ENCODE results near the gene TSPOAP1. TPM values are rescaled to one million over a fixed set of nuclear protein-coding genes. Genes with fewer than 3 reads are reported as not detected.

The TSPOAP1 gene
- total and polyA plus RNA-seq, 2 of the 13 experiments (the other 11 are each of a cell fraction or from before 2014, with no cell fraction given), result not detected

- TF ChIP-seq STAT6 (CRISPR knock-in tag; IDR thresholded peaks at IDR 0.05; ENCODE audit: borderline replicate concordance) (no peak), ZNF558 (CRISPR knock-in tag; IDR thresholded peaks at IDR 0.05; ENCODE audit: borderline replicate concordance) (0 out of 2 replicates have a peak, but pooled peaks have one; percentile 91), ZNF382 (CRISPR knock-in tag; IDR thresholded peaks at IDR 0.05; ENCODE audit: borderline replicate concordance) (no peak), NFATC3 (CRISPR knock-in tag; IDR thresholded peaks at IDR 0.05) (peak; percentile 50; the same call in 1 of the 2 replicates), GPBP1L1 (CRISPR knock-in tag; IDR thresholded peaks at IDR 0.05) (no peak)
Measured at GRCh38 chr17:58352596-58353388, 24.2 kb upstream of the TSPOAP1 start (continued).

Data from HepG2 (cell line).